ENCODE measurements around the gene NINJ2. TPM values are rescaled to one million over a fixed set of nuclear protein-coding genes. Genes with fewer than 3 reads are reported as not detected.
"Not testable (repeated sequence)": the region's sequence is repeated elsewhere in the genome, so short reads cannot be mapped to it uniquely, and the experiment has no call there.

NINJ2 gene
- total RNA-seq = 1 to 10 TPM in 2 of 4 donors, under 1 TPM in 1, not detected in 1; 0.97 to 5.4 (median 2.3) TPM

GRCh38 chr12:663293-663871 is at the start of gene NINJ2:
Gene NINJ2 (minus strand): TSS chr12:663445. CDS start chr12:663360, 85 bp downstream.
- intact Hi-C loops (cut with DNase I; ENCODE audit: low total_unique reads) = no loop called here
- peak within 1 kb of the TSS; percentile 15 to 20 for H3K4me3 ChIP-seq
- H3K4me1 ChIP-seq = no peaks in the 10 kb centered on the region
- no peaks in the 10 kb centered on the region for H3K36me3 ChIP-seq
- H3K9me3 ChIP-seq = no peaks in the 10 kb centered on the region
- no peak for DNase-seq
- no peak for TF ChIP-seq CTCF (IDR thresholded peaks at IDR 0.05)
- H3K27ac ChIP-seq = peak within 1 kb of the TSS; percentile 51 to 76
- no peaks in the 10 kb centered on the region for H3K27me3 ChIP-seq

- no peaks in the 10 kb centered on the region for H3K9me3 ChIP-seq
- no peaks in the 10 kb centered on the region for H3K27me3 ChIP-seq
- no peak for DNase-seq
- H3K27ac ChIP-seq = no peak overlapping the region
- intact Hi-C loops (cut with DNase I; ENCODE audit: low total_unique reads) = no loop called here
- no peak overlapping the region for H3K4me3 ChIP-seq
- H3K4me1 ChIP-seq = no peaks in the 10 kb centered on the region
- H3K36me3 ChIP-seq = no peaks in the 10 kb centered on the region
- TF ChIP-seq POLR2A (IDR thresholded peaks at IDR 0.05) (no peak), CTCF (IDR thresholded peaks at IDR 0.05) (no peak)
These were observed 49.1 kb upstream of the NINJ2 start for GRCh38 chr12:712172-712863.

GRCh38 chr12:709455-710020 is 46.3 kb upstream of the NINJ2 start:
- no peak for DNase-seq

GRCh38 chr12:708084-708483 is 44.8 kb upstream of the NINJ2 start:
- H3K4me3 ChIP-seq; H3K27ac ChIP-seq; H3K9me3 ChIP-seq; intact Hi-C loops (cut with DNase I; ENCODE audit: low total_unique reads); H3K4me1 ChIP-seq; H3K36me3 ChIP-seq; H3K27me3 ChIP-seq; DNase-seq: not testable (repeated sequence)

More at GRCh38 chr12:709455-710020, 46.3 kb upstream of the NINJ2 start:
- Histone ChIP-seq H3K4me3 (no peak overlapping the region), H3K27me3 (no peaks in the 10 kb centered on the region), H3K4me1 (no peaks in the 10 kb centered on the region), H3K9me3 (no peaks in the 10 kb centered on the region), H3K27ac (no peak overlapping the region), H3K36me3 (no peaks in the 10 kb centered on the region)
- intact Hi-C loops (cut with DNase I; ENCODE audit: low total_unique reads) = no loop called here
- no peak for TF ChIP-seq POLR2A (IDR thresholded peaks at IDR 0.05)
- no peak for TF ChIP-seq CTCF (IDR thresholded peaks at IDR 0.05)

- Histone ChIP-seq H3K36me3 (no peaks in the 10 kb centered on the region), H3K27me3 (no peaks in the 10 kb centered on the region), H3K9me3 (no peaks in the 10 kb centered on the region), H3K27ac (no peak overlapping the region), H3K4me3 (no peak overlapping the region), H3K4me1 (no peaks in the 10 kb centered on the region)
- intact Hi-C loops (cut with DNase I; ENCODE audit: low total_unique reads) = no loop called here
- no peak for DNase-seq
- no peak for TF ChIP-seq POLR2A (IDR thresholded peaks at IDR 0.05)
- no peak for TF ChIP-seq CTCF (IDR thresholded peaks at IDR 0.05)
These were observed 41.4 kb upstream of the NINJ2 start for GRCh38 chr12:704516-705242.
